Brain microvascular endothelial cell (primary cell): ENCODE results near the gene FAM81A.
A peak's percentile ranks its signal among the peaks of the same experiment; 100 is the strongest.
"Not testable (repeated sequence)": the region's sequence is repeated elsewhere in the genome, so short reads cannot be mapped to it uniquely, and the experiment has no call there.

Source experiments
- DNase-seq: peaks from one replicate; pipeline ENCODE4 v3.0.0-alpha.2; 2020
- H3K27ac ChIP-seq: fragments of 250-450 bp; sonication (Bioruptor Pico); 2 replicates; pipeline ENCODE4 v1.5.1; 2020; ENCODE audit warnings: mild to moderate bottlenecking, moderate library complexity
- H3K27me3 ChIP-seq: fragments of 250-450 bp; sonication (Bioruptor Pico); replicated peaks from 2 replicates; pipeline ENCODE4 v1.5.1; 2020; ENCODE audit warnings: mild to moderate bottlenecking
- H3K36me3 ChIP-seq: fragments of 250-450 bp; sonication (Bioruptor Pico); replicated peaks from 2 replicates; pipeline ENCODE4 v1.5.1; 2020; ENCODE audit warnings: mild to moderate bottlenecking
- H3K4me3 ChIP-seq: 2 replicates; pipeline ENCODE4 v1.5.1; 2011; ENCODE audit warnings: low read depth, mild to moderate bottlenecking, control low read depth, low read length, moderate library complexity
- in situ Hi-C: cut with HindIII; loops from 2 replicates; pipeline ENCODE4 v1.10.0; 2017; ENCODE audit warnings: low sequenced_read_pairs, low pct_ligation_motif_present
- TF ChIP-seq, protein P1 (sequence below): IDR thresholded peaks from 2 replicates; pipeline ENCODE4 v1.5.1; 2011; ENCODE audit warnings: low read depth, mild to moderate bottlenecking, moderate library complexity, low read length, control low read depth, inconsistent platforms; ENCODE audit errors: missing control alignments

Gene FAM81A

DNA sequence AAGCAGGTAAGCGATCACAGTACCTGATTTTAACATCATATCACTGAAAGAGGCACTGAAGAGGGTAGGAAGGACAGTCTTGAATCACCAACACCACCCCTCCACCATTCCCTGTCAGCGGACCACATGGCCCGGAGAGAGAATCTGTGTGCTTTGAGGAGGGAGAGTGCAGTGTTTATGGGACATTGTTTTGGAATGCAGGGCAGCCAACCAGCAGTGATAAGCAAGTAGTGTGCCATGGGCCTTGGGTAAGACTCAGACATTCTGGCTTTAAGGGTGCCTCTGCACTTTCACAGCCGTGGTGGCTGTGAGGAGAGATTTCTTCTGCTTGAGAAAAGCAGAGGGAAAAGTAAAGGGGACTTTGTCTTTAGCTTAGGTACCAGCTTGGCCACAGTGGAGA is 46.4 kb downstream of the FAM81A start:
- no peak for DNase-seq
- in situ Hi-C loops: no loop called here
- Histone ChIP-seq H3K27me3 (no peaks in the 10 kb centered on the region), H3K27ac (no peak overlapping the region), H3K36me3 (no peaks in the 10 kb centered on the region), H3K4me3 (no peak overlapping the region)
- TF ChIP-seq, protein P1, sequence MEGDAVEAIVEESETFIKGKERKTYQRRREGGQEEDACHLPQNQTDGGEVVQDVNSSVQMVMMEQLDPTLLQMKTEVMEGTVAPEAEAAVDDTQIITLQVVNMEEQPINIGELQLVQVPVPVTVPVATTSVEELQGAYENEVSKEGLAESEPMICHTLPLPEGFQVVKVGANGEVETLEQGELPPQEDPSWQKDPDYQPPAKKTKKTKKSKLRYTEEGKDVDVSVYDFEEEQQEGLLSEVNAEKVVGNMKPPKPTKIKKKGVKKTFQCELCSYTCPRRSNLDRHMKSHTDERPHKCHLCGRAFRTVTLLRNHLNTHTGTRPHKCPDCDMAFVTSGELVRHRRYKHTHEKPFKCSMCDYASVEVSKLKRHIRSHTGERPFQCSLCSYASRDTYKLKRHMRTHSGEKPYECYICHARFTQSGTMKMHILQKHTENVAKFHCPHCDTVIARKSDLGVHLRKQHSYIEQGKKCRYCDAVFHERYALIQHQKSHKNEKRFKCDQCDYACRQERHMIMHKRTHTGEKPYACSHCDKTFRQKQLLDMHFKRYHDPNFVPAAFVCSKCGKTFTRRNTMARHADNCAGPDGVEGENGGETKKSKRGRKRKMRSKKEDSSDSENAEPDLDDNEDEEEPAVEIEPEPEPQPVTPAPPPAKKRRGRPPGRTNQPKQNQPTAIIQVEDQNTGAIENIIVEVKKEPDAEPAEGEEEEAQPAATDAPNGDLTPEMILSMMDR: no peak

DNA sequence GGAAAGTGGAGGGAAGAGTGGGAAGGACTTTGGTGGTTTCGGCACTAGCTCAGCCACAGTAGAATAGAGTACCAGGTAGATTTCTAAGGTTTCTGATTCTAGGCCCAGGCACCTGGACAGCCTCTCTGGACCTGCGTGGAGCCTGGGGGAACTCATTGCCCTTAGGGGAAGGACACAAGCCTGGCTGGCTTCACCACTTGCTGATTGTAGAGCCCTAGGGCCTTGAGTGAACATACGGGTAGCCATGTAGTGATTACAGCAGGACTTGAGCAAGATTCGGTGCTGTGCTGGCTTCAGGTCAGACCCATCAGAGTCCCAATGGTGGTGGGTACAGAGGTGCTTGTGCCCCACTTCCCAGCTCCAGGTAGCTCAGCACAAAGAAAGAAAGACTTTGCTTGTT is 47.0 kb downstream of the FAM81A start:
- no peak for DNase-seq
- no peak overlapping the region for H3K27ac ChIP-seq
- TF ChIP-seq, protein P1: no peak

DNA sequence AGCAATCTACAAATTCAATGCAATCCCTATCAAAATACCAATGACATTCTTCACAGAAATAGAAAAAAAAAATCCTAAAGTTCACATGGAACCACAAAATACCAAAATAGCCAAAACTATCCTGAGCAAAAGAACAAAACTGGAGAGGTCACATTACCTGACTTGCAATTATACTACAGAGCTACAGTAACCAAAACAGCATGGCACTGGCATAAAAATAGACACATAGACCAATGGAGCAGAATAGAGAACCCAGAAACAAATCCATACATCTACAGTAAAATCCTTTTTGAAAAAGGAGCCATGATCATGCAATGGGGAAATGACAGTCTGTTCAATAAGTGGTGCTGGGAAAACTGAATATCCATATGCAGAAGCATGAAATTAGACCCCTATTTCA is 51.5 kb downstream of the FAM81A start:
- H3K27me3 ChIP-seq, H3K27ac ChIP-seq, in situ Hi-C loops, H3K36me3 ChIP-seq, H3K4me3 ChIP-seq, DNase-seq: not testable (repeated sequence)

More for the DNA sequence above, 47.0 kb downstream of the FAM81A start:
- in situ Hi-C loops: no loop called here
- Histone ChIP-seq H3K27me3 (no peaks in the 10 kb centered on the region), H3K4me3 (no peak overlapping the region), H3K36me3 (no peaks in the 10 kb centered on the region)

DNA sequence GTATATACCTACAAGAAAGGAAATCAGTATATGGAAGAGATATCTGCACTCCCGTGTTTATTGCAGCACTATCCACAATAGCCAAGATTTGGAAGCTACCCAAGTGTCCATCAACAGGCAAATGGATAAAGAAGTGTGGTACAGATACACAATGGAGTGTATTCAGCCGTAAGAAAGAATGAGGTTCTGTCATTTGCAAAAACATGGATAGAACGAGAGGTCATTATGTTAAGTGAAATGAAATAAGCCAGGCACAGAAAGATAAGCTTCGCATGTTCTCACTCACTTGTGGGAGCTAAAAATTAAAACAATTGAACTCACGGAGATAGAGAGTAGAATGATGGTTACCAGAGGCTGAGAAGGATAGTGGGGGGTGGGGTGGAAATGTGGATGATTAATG is 53.1 kb downstream of the FAM81A start:
- no peaks in the 10 kb centered on the region for H3K36me3 ChIP-seq
- H3K4me3 ChIP-seq: no peak overlapping the region
- DNase-seq: no peak
- in situ Hi-C loops: no loop called here
- H3K27ac ChIP-seq: no peak overlapping the region
- H3K27me3 ChIP-seq: no peaks in the 10 kb centered on the region
- TF ChIP-seq, protein P1: no peak

DNA sequence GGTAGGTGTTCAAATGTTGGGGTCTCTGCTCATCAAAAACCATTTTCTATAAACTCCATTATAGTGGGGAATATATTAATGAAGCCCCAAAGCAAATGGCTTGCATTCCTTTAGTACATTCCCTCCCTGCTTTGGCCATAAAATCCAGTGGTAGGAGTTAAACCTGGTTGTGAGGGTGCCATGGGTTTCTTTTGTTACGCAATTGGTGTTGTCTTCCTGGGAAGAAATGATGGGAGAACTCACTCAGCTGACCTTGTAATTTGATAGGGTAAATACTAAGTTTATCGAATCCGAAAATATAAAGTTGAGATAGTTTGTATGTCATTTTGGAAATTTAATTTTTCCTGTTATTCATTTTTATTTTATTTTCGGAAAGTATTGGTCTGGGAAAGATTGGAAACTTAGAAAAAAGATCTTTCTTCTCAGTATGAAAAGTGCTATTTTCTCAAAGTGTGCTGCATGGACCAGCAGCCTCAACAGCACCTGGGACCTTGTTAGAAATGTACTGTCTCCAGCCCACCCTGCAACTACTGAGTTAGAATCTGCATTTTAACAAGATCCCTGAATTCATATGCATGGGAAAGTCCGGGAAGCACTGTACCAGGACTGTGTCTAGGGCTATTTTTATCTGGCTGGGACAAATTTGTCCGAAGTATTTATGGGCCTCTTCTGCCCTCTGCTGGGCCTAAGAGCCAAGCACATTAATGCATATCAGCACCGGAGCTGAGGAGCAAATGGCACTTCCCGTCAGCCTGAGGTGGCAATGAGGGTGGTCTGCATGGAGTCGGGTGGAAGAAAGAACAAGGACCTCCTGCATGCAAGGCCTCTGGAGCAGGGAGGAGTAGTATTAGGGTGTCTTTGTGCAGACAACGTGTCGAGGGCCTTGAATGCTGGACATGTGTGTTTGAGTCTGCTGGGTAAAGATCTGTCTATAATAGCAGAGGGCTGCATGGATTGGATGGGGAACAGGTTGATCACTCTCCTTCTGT is 54.7 kb downstream of the FAM81A start:
- DNase-seq: peak; percentile 57
- H3K27ac ChIP-seq: no peak overlapping the region
- in situ Hi-C loops: no loop called here
- no peak overlapping the region for H3K4me3 ChIP-seq
- H3K27me3 ChIP-seq: no peaks in the 10 kb centered on the region
- no peaks in the 10 kb centered on the region for H3K36me3 ChIP-seq
- TF ChIP-seq, protein P1: peak; percentile 84

DNA sequence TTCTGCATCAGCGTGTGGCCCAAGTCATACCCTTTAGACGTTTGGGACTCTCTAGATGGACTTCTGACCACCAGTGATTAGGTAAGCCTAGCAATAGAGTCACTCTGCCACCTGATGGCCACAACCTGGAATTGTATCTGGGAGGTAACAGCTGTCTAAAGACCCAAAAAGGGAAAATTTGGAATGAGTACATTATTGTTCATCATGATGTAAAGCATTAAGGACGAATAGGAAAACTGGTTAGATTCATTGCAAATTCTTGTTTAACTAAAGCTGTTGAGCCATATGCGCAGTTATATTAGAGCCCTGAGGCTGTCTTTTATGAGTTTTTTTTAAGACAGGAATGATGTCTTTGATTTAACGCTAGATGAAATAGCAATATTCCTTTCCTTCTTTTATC is 63.6 kb downstream of the FAM81A start:
- TF ChIP-seq, protein P1: peak; percentile 78
- in situ Hi-C loops: no loop called here
- Histone ChIP-seq H3K4me3 (no peak overlapping the region), H3K36me3 (no peaks in the 10 kb centered on the region), H3K27ac (no peak overlapping the region), H3K27me3 (no peaks in the 10 kb centered on the region)
- peak; percentile 52 for DNase-seq
